Measurements from ENCODE around the gene PPP2CA. TPM values are rescaled to one million over a fixed set of nuclear protein-coding genes. Genes with fewer than 3 reads are reported as not detected.
A peak's percentile ranks its signal among the peaks of the same experiment; 100 is the strongest.

PPP2CA gene
- total and polyA plus RNA-seq, 2 of the 8 experiments (the other 6 are each of a cell fraction or from before 2014, with no cell fraction given): 75.0 to 205 TPM

DNA sequence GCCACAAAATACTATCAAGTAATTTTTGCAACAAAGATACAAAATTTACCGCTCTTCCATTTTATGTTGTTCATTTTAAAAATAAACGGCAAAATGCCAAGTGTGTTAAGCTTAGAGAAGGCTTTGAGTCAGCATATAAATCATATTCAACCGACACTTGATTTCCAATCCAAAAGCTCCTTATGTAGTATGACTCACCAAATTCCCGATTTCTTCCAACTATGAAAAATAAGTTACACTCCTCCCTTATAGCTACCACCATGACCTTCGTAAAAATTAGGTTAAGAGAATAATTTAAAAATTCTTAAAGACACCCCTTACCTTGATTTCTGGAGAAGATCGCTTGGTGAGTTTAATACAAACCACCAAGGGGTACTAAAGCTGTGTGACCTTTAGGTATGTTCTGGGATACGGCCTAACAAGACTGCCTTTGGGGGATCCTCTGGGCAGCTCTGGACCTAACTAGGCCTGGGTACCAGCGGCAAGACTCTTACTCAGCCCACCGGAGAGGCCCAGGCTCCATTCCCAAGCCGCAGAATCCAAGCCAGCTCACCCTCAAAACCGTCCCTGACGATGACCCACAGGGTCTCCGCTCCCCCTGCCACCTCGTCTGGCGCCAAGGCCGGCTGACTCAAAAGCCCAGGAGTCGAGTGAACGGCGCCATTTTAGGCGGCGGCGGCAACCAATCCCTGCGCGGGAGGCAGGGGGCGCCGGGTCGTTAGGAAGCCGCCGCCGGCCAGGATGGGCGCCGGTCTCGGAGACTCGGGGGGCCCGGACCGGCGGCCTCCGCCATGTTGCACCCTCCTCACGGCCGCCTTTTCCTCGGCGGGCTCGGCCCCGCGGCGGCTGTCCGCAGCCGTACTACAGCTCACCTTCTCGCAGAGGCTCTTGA is 739 bp downstream of the PPP2CA start:
- peaks cover 0 to 11% (median 3%) of the 10 kb centered on the region in 4 experiments; a peak in 4 of 7 replicates for H3K4me1 ChIP-seq (replicated peaks in 1 of 4; ENCODE audit: control insufficient read depth in 3 of 4, insufficient read depth in 4 of 4, low read length in 3 of 4)
- peak overlapping the region; percentile 99 for H3K18ac ChIP-seq (ENCODE audit: extremely low read depth, low read length)
- peak overlapping the region; percentile 100 for H3K27ac ChIP-seq (ENCODE audit: low read depth, low read length)
- no peak overlapping the region; the same call in 1 of the 2 replicates for H2AFZ ChIP-seq (ENCODE audit: low read length)
- CTCF ChIA-PET (ENCODE audit: partially characterized antibody): interaction anchor here (0.7 to 2.4 kb wide), 18 partner anchors 12 to 367 kb away, joined by 3 to 10 read pairs (median 4); partner anchors contain the start of gene SKP1
- H2BK120ac ChIP-seq (replicated peaks; ENCODE audit: low read depth, low read length): peak overlapping the region; percentile 91
- peak overlapping the region; percentile 99 to 100 (median 100) for H3K9ac ChIP-seq (replicated peaks in 1 of 4; ENCODE audit: extremely low read depth in 1 of 4, low read depth in 3 of 4, low read length in 3 of 4)
- H4K8ac ChIP-seq (ENCODE audit: extremely low read depth, insufficient read depth, low read length): peak overlapping the region; percentile 100
- peaks cover 54 to 68% of the 10 kb centered on the region in 2 experiments for H3K79me2 ChIP-seq (ENCODE audit: control insufficient read depth in 1 of 2, insufficient read depth in 2 of 2, low read length in 2 of 2)
- no peak for FAIRE-seq
- no peak overlapping the region for H2BK15ac ChIP-seq (ENCODE audit: low read length)
- H3K4ac ChIP-seq (replicated peaks; ENCODE audit: insufficient read length, low read depth, low read length): peak overlapping the region; percentile 90
- H4K91ac ChIP-seq (replicated peaks; ENCODE audit: insufficient read length, low read length): peak overlapping the region; percentile 97
- no peaks in the 10 kb centered on the region for H3K79me1 ChIP-seq (ENCODE audit: low read depth, low read length)
- H4K20me1 ChIP-seq (replicated peaks in 1 of 2; ENCODE audit: control insufficient read depth in 1 of 2, insufficient read depth in 2 of 2, low read length in 2 of 2): peaks cover 21 to 35% of the 10 kb centered on the region in 2 experiments
- H4K5ac ChIP-seq (ENCODE audit: insufficient read length, low read depth, low read length): peak overlapping the region; percentile 99
- H3K56ac ChIP-seq (replicated peaks; ENCODE audit: insufficient read length, low read depth, low read length): peak overlapping the region; percentile 88
- peak overlapping the region; percentile 82; the same call in 1 of the 2 replicates for H2BK12ac ChIP-seq (ENCODE audit: low read depth, low read length)
- H3K27me3 ChIP-seq (replicated peaks in 1 of 4; ENCODE audit: control insufficient read depth in 3 of 4, extremely low read depth in 1 of 4, insufficient read depth in 3 of 4, low read length in 3 of 4): no peaks in the 10 kb centered on the region
- H2BK20ac ChIP-seq (ENCODE audit: low read length): no peak overlapping the region
- H2AK5ac ChIP-seq (ENCODE audit: low read depth, low read length): 0 out of 2 replicates have a peak overlapping the region, but pooled peaks have one; percentile 87
- H3K9me3 ChIP-seq (ENCODE audit: insufficient read depth in 2 of 2, low read depth in 1 of 2, low read length in 1 of 2): no peaks in the 10 kb centered on the region
- no peak overlapping the region for H3K14ac ChIP-seq (ENCODE audit: insufficient read length)
- WGBS, 2 experiments (ENCODE audit: extremely low coverage in 1 of 2, insufficient coverage in 1 of 2, insufficient read length in 1 of 2, insufficient replicate concordance in 2 of 2, low coverage in 1 of 2, low lambda C conversion rate in 2 of 2, missing lambda C conversion rate in 1 of 2): 1% methylated on average over 45 of the region's 49 CpGs; no CpG with 5 or more reads in 1 of the 2 experiments
- POLR2A ChIA-PET (ENCODE audit: partially characterized antibody): interaction anchor here (0.7 to 9.0 kb wide), 30 partner anchors 9 to 534 kb away, joined by 3 to 166 read pairs (median 6); partner anchors contain the start of genes DDX46, SEC24A, SKP1 and UBE2B
- H3K4me3 ChIP-seq (ENCODE audit: extremely low read depth in 1 of 4, insufficient read depth in 2 of 4, low read depth in 3 of 4, low read length in 4 of 4): peak overlapping the region; percentile 91 to 98 (median 96)
- H3K23me2 ChIP-seq (ENCODE audit: low read depth, low read length): peaks cover 11% of the 10 kb centered on the region
- peak overlapping the region; percentile 89 to 99 for H3K4me2 ChIP-seq (ENCODE audit: insufficient read depth in 1 of 2, low read depth in 2 of 2, low read length in 2 of 2)
- peaks cover 0 to 19% (median 6%) of the 10 kb centered on the region in 4 experiments; a peak in 4 of 8 replicates for H3K36me3 ChIP-seq (ENCODE audit: control insufficient read depth in 2 of 4, insufficient read depth in 4 of 4, low read length in 3 of 4)
- peak overlapping the region; percentile 99 for H2BK5ac ChIP-seq (ENCODE audit: low read depth, low read length)
- DNase-seq (ENCODE audit: low read depth in 1 of 2, low spot score in 2 of 2): peak in 1 of 2 experiments; percentile 79
- no peak overlapping the region for H3K23ac ChIP-seq (ENCODE audit: insufficient read length)
- TF ChIP-seq, protein P1, sequence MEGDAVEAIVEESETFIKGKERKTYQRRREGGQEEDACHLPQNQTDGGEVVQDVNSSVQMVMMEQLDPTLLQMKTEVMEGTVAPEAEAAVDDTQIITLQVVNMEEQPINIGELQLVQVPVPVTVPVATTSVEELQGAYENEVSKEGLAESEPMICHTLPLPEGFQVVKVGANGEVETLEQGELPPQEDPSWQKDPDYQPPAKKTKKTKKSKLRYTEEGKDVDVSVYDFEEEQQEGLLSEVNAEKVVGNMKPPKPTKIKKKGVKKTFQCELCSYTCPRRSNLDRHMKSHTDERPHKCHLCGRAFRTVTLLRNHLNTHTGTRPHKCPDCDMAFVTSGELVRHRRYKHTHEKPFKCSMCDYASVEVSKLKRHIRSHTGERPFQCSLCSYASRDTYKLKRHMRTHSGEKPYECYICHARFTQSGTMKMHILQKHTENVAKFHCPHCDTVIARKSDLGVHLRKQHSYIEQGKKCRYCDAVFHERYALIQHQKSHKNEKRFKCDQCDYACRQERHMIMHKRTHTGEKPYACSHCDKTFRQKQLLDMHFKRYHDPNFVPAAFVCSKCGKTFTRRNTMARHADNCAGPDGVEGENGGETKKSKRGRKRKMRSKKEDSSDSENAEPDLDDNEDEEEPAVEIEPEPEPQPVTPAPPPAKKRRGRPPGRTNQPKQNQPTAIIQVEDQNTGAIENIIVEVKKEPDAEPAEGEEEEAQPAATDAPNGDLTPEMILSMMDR (IDR thresholded peaks at IDR 0.05; ENCODE audit: control extremely low read depth in 1 of 3, insufficient read depth in 1 of 3, low read depth in 1 of 3, low read length in 3 of 3): peak in 2 of 3 experiments; percentile 1 to 29; a peak in 3 of 4 replicates
- TF ChIP-seq EGR1 (IDR thresholded peaks at IDR 0.05; ENCODE audit: borderline replicate concordance, low read depth, low read length): no peak
- no peak for TF ChIP-seq EZH2 (IDR thresholded peaks at IDR 0.05; ENCODE audit: low read depth, low read length, severe bottlenecking)
- no peak for TF ChIP-seq CBX8 (IDR thresholded peaks at IDR 0.05; ENCODE audit: borderline replicate concordance, low read depth, low read length)
- TF ChIP-seq KDM5A (IDR thresholded peaks at IDR 0.05; ENCODE audit: low read length): peak; percentile 76
- TF ChIP-seq SIRT6 (IDR thresholded peaks at IDR 0.05; ENCODE audit: low read length): no peak
- no peak for TF ChIP-seq SP4 (IDR thresholded peaks at IDR 0.05; ENCODE audit: low read length)
